G401 (cell line): ENCODE data around the gene CD59. TPM values are rescaled to one million over a fixed set of nuclear protein-coding genes. Genes with fewer than 3 reads are reported as not detected.
A peak's percentile ranks its signal among the peaks of the same experiment; 100 is the strongest.
"Not testable (repeated sequence)": the region's sequence is repeated elsewhere in the genome, so short reads cannot be mapped to it uniquely, and the experiment has no call there.

Experiments used
- DNase-seq: peaks from one replicate; pipeline ENCODE4 v3.0.0-alpha.2; 2015; ENCODE audit warnings: low spot score
- in situ Hi-C: cut with HindIII; loops from 2 replicates; pipeline ENCODE4 v1.10.0; 2016; ENCODE audit warnings: low sequenced_read_pairs, mixed read lengths
- total RNA-seq: library from RNA; depleted of rRNA; stranded (reverse); fragments of >200 nt; shearing (Covaris generic); gene quantifications from 2 replicates; pipeline ENCODE4 v1.2.3, GENCODE V29; 2014

Gene CD59
- total RNA-seq, 1 experiment from 2014 or later, result 76.4 TPM

DNA sequence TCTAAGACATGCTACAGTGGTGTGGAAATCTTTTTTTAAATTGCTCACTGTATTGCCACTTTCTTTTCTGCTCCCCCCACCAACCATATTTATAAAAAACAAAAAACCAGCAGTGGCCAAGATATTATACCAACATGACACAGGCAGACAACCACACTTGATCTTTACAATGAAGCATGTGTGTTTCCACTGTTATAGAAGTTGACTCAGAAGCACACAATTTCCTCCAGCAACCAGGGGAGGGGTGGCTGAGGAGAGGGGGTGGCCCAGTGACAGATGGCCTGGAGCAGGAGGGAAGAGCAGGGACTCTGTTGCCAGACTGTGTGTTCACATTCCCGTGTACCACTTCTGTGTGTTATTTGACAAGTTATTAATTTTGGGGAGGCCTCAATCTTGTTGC, 14.8 kb downstream of the CD59 start:
- in situ Hi-C loops, result no loop called here
- DNase-seq, result peak; percentile 88

DNA sequence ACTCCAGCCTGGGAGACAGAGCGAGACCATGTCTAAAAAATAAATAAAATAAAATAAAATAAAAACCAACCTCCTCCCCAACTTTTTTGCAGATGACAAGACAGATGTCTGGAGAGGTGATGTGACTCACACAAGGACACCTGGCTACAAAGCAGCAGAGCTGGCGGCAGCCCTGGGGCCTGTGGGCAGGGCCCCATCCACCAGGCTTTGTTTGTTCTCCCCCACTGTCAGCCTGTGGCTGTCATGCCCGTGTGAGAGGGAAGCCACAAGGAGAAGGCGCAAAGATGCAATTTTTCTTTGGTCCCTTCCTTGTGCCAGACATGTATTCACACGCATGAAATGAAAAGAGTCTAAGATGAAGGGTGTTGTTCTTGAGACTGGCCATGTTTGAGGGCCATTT, 16.6 kb downstream of the CD59 start:
- no peak for DNase-seq
- in situ Hi-C loops, result no loop called here

DNA sequence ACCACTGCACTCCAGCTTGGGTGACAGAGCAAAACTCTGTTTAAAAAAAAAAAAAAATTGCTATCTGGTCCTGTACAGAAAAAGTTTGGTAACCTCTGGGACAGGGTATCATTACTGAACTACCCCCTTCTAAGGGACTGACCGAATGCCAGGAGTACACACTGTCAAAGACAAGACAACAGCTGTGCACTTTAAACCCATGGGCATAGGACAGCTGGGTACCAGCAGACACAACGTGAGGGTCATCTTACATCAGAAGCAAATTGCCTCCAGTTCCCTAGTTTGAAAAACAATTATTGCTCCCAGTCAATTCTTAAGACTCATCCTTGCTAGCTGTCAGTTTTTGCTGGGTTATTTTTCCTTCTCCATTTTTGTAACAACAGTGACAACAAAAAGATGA, 17.8 kb downstream of the CD59 start:
- DNase-seq, result no peak
- in situ Hi-C loops, result no loop called here

DNA sequence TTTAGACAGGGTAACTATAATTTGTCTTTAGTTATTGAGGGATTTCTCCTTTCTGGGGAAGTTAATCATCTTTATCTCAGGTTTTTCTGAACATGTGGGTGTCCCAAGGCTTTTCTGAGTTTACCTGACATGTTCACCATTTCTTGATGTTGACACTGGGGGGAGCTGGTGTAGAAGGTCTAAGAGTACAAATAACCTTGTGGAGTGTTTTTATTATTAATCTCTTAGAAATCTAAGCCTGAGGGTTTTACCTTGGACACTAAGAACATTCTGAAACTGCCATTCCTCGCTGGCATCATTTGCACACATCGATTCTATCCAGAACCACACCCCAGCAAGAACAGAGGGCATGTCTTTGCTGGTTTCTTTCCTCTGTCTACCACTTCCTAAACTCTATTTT, 20.0 kb downstream of the CD59 start:
- DNase-seq, result peak; percentile 51

DNA sequence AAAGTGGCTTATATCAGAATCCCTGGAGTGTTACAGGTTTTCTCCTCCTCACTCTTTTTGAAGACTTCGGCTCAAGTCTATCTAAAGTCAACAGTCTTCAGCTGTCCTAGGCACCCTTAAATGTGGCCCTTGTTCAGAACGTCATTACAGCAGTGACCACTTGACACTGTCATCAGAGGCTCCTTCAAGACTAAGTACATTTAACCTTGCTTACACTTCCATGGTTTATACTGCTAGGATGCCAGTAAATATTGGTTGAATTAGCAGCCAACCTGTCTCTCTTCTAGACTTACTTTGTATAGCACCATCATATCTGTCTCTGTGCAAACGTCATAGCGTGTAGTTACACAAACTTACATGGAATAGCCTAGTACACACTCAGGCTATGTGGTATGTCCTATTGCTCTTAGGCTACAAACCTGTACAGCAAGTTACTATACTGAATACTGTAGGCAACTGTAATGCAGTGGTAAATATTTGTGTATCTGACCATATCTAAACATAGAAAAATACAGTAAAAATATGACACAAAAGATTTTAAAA, 22.3 kb downstream of the CD59 start:
- no peak for DNase-seq
- in situ Hi-C loops, result no loop called here

More for the DNA sequence above, 20.0 kb downstream of the CD59 start:
- in situ Hi-C loops, result no loop called here

DNA sequence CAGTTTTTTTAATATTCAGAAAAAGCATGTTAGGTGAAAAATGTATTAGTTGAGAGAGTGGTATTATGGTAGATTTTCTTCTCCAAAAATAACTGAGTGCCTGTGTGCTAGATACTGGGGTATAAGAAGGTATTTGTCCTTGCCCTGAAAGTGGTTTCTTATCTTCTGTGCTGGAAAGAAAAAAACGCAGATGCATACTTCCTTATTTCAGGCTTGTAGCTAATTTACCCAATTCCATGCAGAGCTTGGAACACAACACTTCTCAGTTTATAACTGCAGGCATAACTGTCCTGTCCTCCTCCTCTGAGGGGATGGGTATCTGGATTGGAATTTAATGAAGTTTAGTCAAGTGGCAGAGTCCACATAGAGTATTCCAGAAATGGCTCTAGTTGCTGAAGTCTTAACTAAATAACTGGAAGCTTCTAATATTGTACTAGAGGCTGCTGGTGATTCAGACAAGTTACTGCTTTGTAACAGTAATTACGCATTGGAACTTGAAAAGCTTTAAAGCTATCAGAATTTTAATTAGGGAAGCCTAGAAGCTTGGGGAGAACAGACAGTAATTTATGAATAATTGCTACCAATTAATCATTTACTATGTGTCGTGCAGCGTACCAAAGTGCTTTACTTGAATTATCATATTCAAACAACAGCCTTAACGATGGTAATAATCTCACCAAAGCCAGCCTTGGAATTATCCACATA, 22.9 kb downstream of the CD59 start:
- in situ Hi-C loops, result no loop called here
- no peak for DNase-seq

DNA sequence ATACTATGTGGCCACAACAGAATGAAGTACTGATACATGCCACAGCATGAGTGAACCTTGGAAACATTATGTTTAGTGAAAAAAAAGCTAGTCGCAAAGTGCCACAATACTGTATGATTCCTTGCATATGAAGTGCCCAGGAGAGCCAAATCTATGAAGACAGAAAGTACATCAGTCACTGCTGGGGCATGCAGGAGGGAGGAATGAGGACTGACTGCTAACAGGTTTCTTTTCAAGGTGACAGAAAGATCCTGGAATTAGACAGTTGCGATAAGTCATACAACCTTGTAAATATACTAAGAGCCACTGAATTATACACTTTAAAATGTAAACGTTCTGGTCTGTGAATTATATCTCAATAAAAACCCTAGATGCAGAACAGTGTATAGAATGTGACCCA, 23.8 kb downstream of the CD59 start:
- no peak for DNase-seq
- in situ Hi-C loops, result no loop called here

DNA sequence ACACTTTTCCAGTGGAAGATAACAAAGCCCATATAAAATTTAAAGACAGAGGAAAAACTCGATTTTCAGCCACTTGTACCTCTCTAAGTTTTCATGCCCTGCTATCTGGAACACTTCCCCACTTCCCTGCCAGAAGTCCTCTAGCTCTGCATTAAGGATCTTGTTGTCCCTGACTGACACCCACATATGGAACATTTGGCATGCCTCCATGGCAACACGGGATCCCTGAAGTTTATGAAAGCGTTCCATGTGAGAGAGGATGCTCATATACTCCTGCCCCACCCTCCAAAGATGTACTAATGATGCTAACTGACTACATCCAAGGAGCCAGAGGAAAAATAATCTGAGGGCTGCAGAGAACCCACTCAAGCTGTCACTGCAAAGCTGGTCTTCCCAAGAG, 26.8 kb downstream of the CD59 start:
- peak; percentile 64 for DNase-seq
- in situ Hi-C loops, result no loop called here

DNA sequence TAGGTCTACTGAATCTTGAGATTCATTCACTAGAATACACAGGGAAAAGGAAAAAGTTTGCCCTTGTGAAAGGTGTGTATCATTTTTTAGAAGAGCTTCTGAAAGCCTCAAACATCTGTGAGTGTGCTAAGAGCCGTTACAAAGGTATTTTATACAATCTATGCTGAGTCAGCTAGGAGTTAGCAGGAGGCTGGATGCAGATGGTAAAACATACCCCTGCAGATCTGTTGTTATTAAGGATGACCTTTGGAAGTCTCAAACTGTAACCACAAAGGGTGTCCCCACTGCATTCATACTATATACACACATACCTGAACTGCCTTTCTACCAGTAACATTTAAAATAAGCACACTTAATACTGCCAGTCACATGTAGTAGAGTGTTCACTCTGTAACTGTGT, 27.2 kb downstream of the CD59 start:
- no peak for DNase-seq
- in situ Hi-C loops, result no loop called here

DNA sequence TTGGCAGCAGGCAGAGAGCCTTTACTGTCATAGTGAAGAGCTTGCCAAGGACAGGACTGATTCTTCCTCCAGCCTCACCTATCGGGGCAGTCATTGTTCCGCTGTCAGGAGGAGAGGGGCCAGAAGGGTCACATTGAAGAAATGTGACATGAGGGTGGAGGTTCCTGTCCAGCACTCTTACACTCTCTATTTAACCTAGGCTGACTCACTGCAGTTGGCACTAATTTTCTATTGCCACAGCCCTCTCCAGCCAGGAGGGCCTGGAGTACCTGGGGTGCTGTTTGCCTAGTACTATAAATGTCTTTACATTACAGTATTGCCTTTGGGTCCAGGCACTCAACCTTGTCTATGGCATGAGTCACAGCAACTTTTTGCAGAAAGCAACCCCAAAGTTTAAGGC, 28.4 kb downstream of the CD59 start:
- in situ Hi-C loops, DNase-seq: not testable (repeated sequence)

DNA sequence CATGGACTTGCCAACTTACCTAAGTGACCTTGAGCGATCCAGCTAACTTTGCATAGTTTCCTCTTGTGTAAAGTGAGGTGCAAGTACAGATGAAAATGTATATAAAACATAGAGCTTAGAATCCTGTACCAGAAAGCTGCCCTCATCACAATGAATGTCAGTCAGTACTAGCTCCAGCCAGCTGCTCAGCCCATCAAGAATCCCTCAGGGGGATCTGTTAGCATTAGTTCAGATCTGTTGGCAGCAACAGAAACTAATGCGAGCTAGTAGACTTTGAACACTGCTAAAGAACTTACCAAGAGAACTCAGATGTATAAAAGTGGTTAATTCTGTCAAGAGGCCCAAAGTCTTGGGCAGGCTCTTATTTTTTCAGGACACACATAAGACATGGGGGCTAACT, 29.3 kb downstream of the CD59 start:
- DNase-seq, result no peak
- in situ Hi-C loops, result no loop called here

DNA sequence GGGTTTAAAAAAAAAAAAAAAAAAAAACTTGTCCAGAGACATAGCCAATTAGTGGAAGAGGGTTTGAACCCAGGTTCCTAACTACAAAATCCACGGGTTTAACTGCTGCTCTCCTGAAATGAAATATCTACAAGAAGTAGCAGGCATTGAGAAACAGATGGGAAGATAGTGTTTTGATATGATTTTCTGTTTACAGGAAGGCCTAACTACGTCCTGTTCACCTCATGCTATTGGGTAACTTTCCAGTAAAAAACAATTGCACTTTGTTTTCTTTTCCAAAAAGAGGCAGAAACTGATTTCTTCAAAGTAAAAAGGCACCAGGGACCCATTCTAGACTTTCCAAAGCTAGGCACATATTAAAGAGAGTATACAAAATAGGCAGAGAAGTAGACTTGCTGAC, 29.7 kb downstream of the CD59 start:
- DNase-seq, result no peak
- in situ Hi-C loops, result no loop called here

DNA sequence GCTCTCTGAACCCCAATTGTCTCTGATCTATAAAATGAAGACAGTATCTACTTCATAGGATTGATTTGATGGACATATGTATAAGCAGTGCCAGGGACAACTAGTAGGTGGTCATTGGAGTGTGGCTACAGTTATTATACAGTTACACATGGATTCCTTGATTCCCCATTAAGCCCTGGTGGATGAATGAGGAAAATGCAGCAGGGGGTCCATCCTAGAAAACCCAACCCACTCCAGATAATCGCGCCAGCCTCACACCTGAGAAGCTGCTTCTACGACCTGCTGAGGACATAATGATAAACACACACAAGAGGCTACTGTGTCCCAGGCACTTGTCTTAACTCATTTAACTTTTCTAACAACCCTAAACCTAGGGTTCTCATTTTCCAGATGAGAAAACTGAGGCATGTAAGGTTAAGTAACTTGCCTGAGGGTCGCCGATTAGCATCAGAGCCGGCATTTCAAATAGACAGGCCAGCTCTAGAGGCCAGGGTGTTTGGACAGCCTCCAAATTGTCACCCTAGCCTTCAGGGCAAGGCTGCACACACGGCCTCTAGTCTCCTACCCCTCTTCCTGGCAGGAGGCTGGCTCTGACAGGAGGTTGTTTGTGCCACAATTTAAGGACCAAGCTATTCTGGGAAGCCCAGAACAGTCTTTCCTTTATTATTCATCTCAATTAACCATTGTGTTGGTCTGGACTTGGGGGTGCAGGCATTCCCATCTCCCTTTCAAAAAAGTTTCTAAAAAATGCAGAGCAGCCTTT, 31.8 kb downstream of the CD59 start:
- in situ Hi-C loops, result no loop called here
- no peak for DNase-seq

DNA sequence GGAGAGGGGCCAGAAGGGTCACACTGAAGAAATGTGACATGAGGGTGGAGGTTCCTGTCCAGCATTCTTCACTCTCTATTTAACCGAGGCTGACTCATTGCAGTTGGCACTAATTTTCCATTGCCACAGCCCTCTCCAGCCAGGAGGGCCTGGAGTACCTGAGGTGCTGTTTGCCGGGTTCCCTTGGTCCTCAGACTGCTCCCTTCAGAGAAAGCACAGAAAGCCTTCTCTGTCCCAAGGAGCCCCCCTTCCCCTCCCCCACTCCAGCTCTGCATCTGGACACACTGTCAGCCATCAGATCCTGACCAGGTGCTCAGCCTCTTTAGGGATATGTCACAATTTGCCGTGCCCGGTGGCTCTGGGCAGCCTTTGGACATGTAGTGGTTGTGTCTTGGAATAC, 32.4 kb downstream of the CD59 start:
- DNase-seq, result no peak
- in situ Hi-C loops, result no loop called here

DNA sequence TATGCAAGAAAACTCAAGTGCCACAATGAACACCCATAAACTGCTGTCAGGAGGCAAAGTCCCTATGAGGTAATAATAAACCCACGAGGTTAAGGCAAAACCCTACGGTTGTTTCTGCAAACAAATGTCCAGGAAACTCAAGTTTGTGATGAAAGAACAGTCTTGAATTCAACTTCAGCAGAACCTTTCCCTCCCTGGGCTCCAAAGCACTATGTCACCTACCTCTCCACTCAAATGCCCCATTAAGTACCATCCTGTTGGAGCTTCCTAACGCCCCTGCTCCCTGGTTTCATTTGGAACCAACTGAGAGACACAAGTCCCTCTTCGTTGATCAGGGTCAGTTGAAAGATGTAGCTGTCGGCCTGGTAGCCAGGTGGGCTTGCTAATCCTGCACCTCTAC, 33.0 kb downstream of the CD59 start:
- in situ Hi-C loops, result no loop called here
- DNase-seq, result no peak

DNA sequence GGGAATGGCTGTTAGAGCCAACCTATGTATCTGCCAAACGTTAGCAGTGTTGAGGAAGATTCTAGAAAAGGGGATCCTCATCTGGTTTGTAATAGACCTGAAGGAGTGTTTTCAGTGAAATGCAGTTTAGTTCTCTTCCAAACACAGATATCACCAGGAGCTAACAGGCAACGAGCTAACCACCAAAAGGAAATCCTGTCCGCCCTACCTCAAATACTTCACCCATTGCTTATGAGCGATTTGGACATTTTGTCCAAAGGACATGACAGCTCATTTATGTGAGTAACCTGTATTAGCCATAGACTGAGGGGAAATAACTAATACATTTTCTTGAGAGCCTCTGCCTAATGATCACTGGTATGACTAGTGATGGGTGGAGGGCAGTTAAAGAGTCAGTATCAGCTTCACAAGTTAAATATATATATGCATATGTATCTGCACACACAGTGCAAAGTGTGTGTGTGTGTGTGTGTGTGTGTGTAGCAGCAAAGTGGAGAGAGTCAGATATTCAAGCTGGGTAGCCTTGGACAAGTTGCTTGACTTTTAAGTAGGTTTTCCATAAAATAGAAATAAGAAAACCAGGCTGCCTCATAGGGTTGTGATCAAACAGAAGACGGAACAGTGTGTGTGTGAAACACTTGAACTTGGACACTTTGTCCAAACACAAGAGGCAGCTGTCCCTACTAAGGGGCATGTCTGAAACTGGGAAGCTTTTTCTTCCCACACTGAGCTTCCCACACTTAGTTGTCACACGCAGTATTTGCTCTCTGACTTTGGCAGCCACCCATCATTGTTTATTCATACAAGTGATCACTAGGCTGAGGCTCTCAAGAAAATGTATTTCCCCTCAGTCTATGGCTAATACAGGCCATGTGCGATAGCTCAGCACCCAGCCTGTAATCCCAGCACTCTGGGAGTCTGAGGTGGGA, 34.7 kb downstream of the CD59 start:
- DNase-seq, result no peak
- in situ Hi-C loops, result no loop called here

DNA sequence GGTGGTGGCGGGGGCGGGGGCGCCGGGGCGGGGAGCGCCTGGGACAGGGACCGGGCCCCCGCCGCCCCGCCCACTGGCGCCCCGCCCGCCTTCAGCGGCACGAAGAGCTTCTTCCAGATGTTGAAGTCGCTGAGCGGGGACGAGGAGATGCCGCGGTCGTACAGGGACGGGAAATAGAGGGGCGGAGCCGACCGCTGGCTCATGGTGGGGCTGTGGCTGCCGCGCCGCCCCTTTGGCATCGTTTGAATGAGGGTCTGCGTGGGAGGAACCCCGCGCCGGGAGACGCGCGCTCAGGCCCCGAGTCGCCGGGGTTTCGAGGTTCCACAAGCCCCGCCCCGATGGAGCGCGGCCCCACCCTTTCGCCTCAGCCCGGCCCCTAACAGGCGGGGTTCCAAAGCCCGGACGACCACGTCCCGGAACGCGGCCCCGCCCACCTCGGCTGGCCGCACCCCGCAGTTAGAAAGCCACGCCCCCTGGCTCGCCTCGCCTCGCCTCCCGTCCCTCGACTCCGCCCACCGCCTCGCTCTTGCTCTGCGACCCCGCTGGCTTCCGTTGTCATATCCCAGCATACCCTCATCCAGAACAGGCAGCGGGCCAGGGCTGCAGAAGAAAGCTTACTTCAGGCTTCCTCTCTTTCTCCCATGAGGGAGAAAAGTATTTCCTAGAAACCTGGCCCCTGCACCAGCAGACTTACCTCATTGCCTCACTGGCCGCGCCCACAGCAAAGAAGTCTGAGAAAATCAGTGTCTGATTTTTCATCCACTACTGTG, 35.5 kb downstream of the CD59 start, which contains the start of gene C11orf91:
Gene C11orf91 (minus strand): TSS at position 325 of the 770 bp plus-strand sequence. CDS start 86 bp downstream, at position 239.
- in situ Hi-C loops, result no loop called here

DNA sequence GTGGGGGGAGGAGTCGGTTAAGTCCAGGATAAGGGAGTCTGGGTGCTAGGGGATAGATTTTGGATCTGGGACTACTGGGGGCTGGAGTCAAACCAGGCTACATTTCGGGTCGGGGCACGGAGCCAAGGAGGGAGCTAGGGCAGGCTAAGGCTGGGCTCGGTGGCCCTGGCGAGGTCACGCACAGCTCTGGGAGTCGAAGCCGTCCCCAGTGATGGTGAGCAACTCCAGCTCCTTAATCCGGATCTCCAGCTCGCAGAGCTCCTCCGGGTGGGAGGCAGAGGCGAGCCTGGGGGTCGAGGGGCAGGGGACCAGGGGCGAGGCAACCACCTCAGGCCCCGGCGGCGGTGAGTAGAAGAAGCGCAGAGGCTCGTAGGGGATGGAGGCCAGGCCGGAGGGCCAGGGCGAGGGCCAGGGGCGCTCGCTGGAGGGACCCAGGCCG, 36.1 kb downstream of the CD59 start:
- in situ Hi-C loops, result no loop called here

More for the DNA sequence above, 35.5 kb downstream of the CD59 start, which contains the start of gene C11orf91:
- DNase-seq, result peak; percentile 79

More for the DNA sequence above, 36.1 kb downstream of the CD59 start:
- DNase-seq, result no peak
